Thyroid gland (tissue), 4 donors: ENCODE measurements around the gene MACF1. TPM values are rescaled to one million over a fixed set of nuclear protein-coding genes. Genes with fewer than 3 reads are reported as not detected.

Source experiments
- DNase-seq, 2 donors: peaks; one replicate each; pipeline ENCODE4 v3.0.0-alpha.2; 2019
- H3K27ac ChIP-seq, 3 donors: fragments of 200-600 bp; sonication (generic); 1 replicate in 2 of 3; 2 replicates in 1 of 3; pipeline ENCODE4 v1.5.1; 2016 to 2019; ENCODE audit warnings: mild to moderate bottlenecking in 1 of 3, moderate library complexity in 1 of 3
- H3K27me3 ChIP-seq: fragments of 200-600 bp; sonication (generic); one replicate; pipeline ENCODE4 v1.5.1; 2019
- H3K36me3 ChIP-seq, 2 donors: fragments of 200-600 bp; sonication (generic); one replicate each; pipeline ENCODE4 v1.5.1; 2016 to 2019
- H3K4me1 ChIP-seq, 2 donors: fragments of 200-600 bp; sonication (generic); one replicate each; pipeline ENCODE4 v1.5.1; 2017 to 2019
- H3K4me3 ChIP-seq, 3 donors: fragments of 200-600 bp; sonication (generic); replicated peaks in 1 of 3; 1 replicate in 2 of 3; 2 replicates in 1 of 3; pipeline ENCODE4 v1.5.1; 2016; ENCODE audit warnings: mild to moderate bottlenecking in 1 of 3
- H3K9me3 ChIP-seq: fragments of 200-600 bp; sonication (generic); one replicate; pipeline ENCODE4 v1.5.1; 2017
- CTCF ChIP-seq, 6 experiments: fragments of 200-600 bp in 3 of 6; fragments of 450-650 bp in 3 of 6; sonication (generic) in 3 of 6; IDR thresholded peaks; one replicate each; pipeline ENCODE4 v1.5.1; 2016 to 2019; ENCODE audit warnings: antibody characterized with exemption in 6 of 6, mild to moderate bottlenecking in 2 of 6, inconsistent platforms in 1 of 6, moderate library complexity in 1 of 6
- POLR2A ChIP-seq, 2 donors: fragments of 450-650 bp; IDR thresholded peaks; one replicate each; pipeline ENCODE4 v1.6.1; 2017; ENCODE audit warnings: antibody characterized with exemption in 2 of 2, mild to moderate bottlenecking in 2 of 2, moderate library complexity in 1 of 2
- WGBS, 2 donors: methylation state at CpG; one replicate each; pipeline ENCODE4 v1.1.5; 2017; 5-methylcytosine and 5-hydroxymethylcytosine counted together
- intact Hi-C: fragments of 100-400 bp; cut with DNase I; formaldehyde crosslinking; loops from one replicate; pipeline ENCODE4 v1.15.1; 2023
- total RNA-seq, 4 donors: library from RNA; depleted of rRNA; stranded (reverse); fragments of >200 nt; gene quantifications; one replicate each; pipeline ENCODE4 v1.2.3, GENCODE V29; 2016

The MACF1 gene
- total RNA-seq, 4 donors from 2014 or later: 308 to 834 (median 427) TPM

GRCh38 chr1:39372105-39372504 is 167.6 kb downstream of the MACF1 start:
- no peak overlapping the region for H3K27ac ChIP-seq
- intact Hi-C loops: no loop called here
- no peaks in the 10 kb centered on the region for H3K9me3 ChIP-seq
- DNase-seq: no peak
- TF ChIP-seq POLR2A (IDR thresholded peaks at IDR 0.05) (no peak), CTCF (IDR thresholded peaks at IDR 0.05) (no peak)
- peaks cover 37 to 41% of the 10 kb centered on the region in 2 donors for H3K36me3 ChIP-seq
- H3K27me3 ChIP-seq: no peaks in the 10 kb centered on the region
- H3K4me3 ChIP-seq: no peak overlapping the region
- no peaks in the 10 kb centered on the region for H3K4me1 ChIP-seq

GRCh38 chr1:39376656-39377055 is 172.2 kb downstream of the MACF1 start:
- no peaks in the 10 kb centered on the region for H3K4me1 ChIP-seq
- DNase-seq: no peak
- no peak overlapping the region for H3K4me3 ChIP-seq
- no peaks in the 10 kb centered on the region for H3K9me3 ChIP-seq
- TF ChIP-seq POLR2A (IDR thresholded peaks at IDR 0.05) (no peak), CTCF (IDR thresholded peaks at IDR 0.05) (no peak)
- intact Hi-C loops: no loop called here
- H3K27ac ChIP-seq: no peak overlapping the region
- 84 to 98% methylated on average over 7 of the region's 7 CpGs for WGBS, 2 donors
- H3K36me3 ChIP-seq: peaks cover 30 to 43% of the 10 kb centered on the region in 2 donors
- H3K27me3 ChIP-seq: no peaks in the 10 kb centered on the region

- H3K36me3 ChIP-seq: peaks cover 29 to 46% of the 10 kb centered on the region in 2 donors
- DNase-seq: no peak
- H3K4me1 ChIP-seq: no peaks in the 10 kb centered on the region
- intact Hi-C loops: no loop called here
- H3K27ac ChIP-seq: no peak overlapping the region
- no peak overlapping the region for H3K4me3 ChIP-seq
- TF ChIP-seq POLR2A (IDR thresholded peaks at IDR 0.05): no peak
- peak in 3 of 6 experiments; percentile 25 to 43 (median 38) for TF ChIP-seq CTCF (IDR thresholded peaks at IDR 0.05)
- H3K9me3 ChIP-seq: no peaks in the 10 kb centered on the region
- WGBS, 2 donors: 31 to 47% methylated on average over 2 of the region's 2 CpGs
- H3K27me3 ChIP-seq: no peaks in the 10 kb centered on the region
Measured at GRCh38 chr1:39378377-39378776, 173.9 kb downstream of the MACF1 start.

- peaks cover 29 to 53% of the 10 kb centered on the region in 2 donors for H3K36me3 ChIP-seq
- TF ChIP-seq CTCF (IDR thresholded peaks at IDR 0.05): no peak
- no peak for TF ChIP-seq POLR2A (IDR thresholded peaks at IDR 0.05)
- intact Hi-C loops: no loop called here
Measured at GRCh38 chr1:39379187-39379586, 174.7 kb downstream of the MACF1 start.

GRCh38 chr1:39380036-39380435 is 175.5 kb downstream of the MACF1 start:
- no peaks in the 10 kb centered on the region for H3K9me3 ChIP-seq
- H3K36me3 ChIP-seq: peaks cover 27 to 50% of the 10 kb centered on the region in 2 donors
- H3K27ac ChIP-seq: no peak overlapping the region
- no peaks in the 10 kb centered on the region for H3K27me3 ChIP-seq
- no peak for DNase-seq
- intact Hi-C loops: no loop called here
- TF ChIP-seq CTCF (IDR thresholded peaks at IDR 0.05) (no peak), POLR2A (IDR thresholded peaks at IDR 0.05) (no peak)
- no peak overlapping the region for H3K4me3 ChIP-seq
- H3K4me1 ChIP-seq: no peaks in the 10 kb centered on the region

More at GRCh38 chr1:39379187-39379586, 174.7 kb downstream of the MACF1 start:
- Histone ChIP-seq H3K4me1 (no peaks in the 10 kb centered on the region), H3K27ac (no peak overlapping the region), H3K9me3 (no peaks in the 10 kb centered on the region), H3K4me3 (no peak overlapping the region), H3K27me3 (no peaks in the 10 kb centered on the region)
- DNase-seq: no peak
- 80 to 83% methylated on average over 2 of the region's 2 CpGs for WGBS, 2 donors
